KG1 (cell line): ENCODE measurements around the gene CEP41.
"Not testable (repeated sequence)": the region's sequence is repeated elsewhere in the genome, so short reads cannot be mapped to it uniquely, and the experiment has no call there.

ENCODE experiments used
- DNase-seq: peaks from one replicate; lab custom pipeline; 2025; lab: John Stamatoyannopoulos, UW

Gene CEP41

GRCh38 chr7:130461272-130461671 is 20.5 kb upstream of the CEP41 start:
- DNase-seq: no peak

DNA sequence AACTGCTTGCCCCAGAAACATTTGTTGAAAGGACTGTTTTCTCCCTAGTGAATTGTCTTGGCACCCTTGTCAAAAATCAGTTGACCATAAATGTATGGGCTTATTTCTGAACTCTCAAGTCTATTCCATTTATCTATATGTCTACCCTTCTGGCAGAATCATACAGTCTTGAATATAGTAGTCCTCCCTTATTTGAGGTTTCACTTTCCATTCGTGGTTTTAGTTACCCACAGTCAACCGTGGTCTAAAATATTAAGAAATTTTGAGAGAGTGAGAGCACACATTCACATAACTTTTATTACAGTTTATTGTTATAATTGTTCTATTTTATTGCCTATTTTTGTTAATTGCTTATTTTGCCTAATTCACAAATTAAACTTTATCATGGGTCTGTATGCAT is 17.4 kb upstream of the CEP41 start:
- no peak for DNase-seq

- no peak for DNase-seq
Observed at GRCh38 chr7:130454959-130455358, 14.1 kb upstream of the CEP41 start.

DNA sequence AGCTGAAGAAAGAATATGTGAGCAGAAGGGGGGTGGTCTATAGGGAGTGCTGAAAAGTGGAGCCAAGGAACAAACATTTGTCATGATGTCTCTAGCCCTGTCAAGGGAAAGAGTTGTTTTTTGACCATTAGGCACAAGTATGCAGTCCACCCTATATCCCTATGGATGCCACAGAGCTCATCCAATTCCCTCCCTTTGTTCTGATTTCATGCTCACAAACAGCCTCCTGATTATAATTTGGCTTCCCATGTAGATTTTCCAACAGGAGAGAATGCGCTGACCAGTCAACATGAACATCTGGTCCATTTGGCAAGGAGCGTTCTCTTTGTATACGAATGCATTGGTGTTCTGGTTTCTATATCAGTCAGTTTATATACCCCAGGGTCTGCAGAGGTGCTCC is 12.1 kb upstream of the CEP41 start:
- DNase-seq: no peak

DNA sequence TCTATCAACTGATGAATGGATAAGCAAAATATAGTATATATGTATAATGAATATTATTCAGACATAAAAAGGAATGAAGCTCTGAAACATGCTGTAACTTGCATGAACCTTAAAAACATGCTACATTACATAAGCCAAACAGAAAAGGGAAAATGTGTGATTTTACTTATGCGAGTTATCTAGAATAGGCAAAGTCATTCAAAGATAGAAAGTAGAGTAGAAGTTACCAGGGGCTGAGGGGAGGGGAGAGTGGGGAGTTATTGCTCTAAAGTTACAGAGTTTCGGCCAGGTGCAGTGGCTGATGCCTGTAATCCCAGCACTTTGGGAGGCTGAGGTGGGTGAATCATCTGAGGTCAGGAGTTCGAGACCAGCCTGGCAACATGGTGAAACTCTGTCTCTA is 10.5 kb upstream of the CEP41 start:
- not testable (repeated sequence) for DNase-seq

DNA sequence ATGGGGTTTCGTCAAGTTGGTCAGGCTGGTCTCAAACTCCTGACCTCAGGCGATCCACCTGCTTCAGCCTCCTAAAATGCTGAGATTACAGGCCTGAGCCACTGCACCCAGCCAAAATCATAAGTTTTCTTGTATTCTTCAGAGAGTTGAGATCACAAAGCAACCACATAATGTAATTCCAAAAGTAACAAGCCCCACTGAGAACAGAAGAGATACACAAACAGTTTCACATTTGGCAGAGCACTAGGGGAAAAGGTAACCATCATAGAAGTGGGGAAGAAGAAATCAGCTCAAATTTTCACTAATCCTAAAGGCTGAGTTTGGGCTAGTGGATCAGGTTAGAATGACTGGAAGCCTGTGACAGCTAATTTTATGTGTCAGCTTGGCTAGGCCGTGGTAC is 5.4 kb upstream of the CEP41 start:
- DNase-seq: no peak

- DNase-seq: no peak
Observed at GRCh38 chr7:130444751-130445407, 4.1 kb upstream of the CEP41 start.

- no peak for DNase-seq
Observed at GRCh38 chr7:130444234-130444633, 3.4 kb upstream of the CEP41 start.

GRCh38 chr7:130442601-130443000 is 1.8 kb upstream of the CEP41 start:
- DNase-seq: no peak

DNA sequence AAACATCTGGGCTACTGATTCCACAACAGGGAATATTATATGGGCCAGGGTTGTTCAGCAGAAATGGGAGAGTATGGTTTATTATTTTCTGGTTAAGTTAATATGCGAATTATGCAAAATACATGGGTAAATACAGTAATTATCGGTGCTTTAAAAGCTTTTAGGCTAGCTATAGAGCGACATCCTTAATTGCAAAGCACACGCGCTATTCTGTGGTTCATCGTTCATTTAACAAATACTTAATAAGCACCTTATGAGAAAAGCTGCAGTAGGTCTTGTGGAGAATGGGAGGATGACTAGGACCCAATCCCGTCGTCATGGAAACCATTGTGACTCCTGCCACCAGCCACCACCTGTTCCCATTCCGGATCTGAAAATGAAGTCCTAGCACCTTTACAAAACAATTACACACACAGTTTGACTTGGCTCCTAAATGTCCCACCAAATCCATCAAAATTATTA is 623 bp upstream of the CEP41 start:
- no peak for DNase-seq

GRCh38 chr7:130436253-130436652 is 4.6 kb downstream of the CEP41 start:
- no peak for DNase-seq

- no peak for DNase-seq
Observed at GRCh38 chr7:130435311-130435854, 5.4 kb downstream of the CEP41 start.

- no peak for DNase-seq
Observed at GRCh38 chr7:130433301-130433700, 7.5 kb downstream of the CEP41 start.

DNA sequence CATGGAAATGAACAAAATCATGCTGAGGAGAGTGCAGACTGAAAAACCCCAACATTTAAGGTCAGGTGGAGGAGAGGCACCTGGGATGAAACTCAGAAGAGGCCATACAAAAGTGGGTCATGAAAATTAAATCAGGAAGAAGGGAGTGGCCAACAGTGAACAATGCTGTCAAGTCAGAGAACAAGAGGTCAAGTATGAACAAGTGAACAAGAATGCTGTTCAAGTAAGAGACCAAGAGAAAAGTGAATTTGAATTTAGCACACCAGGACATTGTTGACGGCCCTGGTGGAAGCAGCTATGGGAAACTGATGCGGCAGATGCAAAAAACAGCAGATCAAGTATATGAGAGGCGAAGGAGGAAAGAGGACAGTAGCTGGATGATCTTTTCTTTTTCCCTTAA is 7.9 kb downstream of the CEP41 start:
- no peak for DNase-seq

DNA sequence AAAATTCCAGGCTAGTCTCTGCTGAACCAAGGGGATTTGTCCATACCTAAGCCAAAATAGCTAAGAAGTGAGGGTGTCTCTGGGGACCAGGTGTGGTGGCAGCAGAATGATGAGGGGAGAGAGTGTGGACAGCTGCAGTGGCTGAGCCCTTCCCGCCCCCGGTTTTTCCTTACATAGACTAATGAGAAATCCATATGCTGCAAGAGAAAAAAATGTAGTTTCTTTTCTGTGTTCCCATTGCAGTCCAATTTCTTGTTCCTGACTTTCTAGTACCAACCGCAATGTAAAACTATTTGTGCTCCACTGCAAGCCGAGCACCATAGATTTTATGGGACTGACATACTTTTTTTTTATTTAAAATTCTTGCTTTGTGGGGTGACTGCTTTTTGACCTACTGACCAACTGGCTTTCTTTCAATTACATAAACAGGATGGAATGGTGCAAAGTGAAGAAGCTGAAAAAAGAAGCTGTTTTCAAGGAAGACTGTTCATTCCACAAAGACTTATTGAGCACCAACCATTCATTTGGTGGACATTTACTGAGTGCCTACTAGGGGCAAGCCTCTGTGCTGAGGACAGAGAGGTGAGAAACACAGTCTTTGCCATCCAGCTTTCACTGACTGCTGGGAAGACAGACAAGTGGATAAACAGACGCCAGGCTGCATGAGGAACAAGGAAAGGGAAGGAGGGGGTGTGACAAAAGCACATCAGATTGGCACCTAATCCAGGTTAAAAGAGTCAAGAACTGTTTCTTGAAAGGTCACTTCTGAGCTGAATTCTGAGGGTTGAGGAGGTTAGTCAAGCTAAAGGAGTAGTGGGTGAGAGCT is 9.8 kb downstream of the CEP41 start:
- no peak for DNase-seq

GRCh38 chr7:130430115-130430514 is 10.7 kb downstream of the CEP41 start:
- no peak for DNase-seq

DNA sequence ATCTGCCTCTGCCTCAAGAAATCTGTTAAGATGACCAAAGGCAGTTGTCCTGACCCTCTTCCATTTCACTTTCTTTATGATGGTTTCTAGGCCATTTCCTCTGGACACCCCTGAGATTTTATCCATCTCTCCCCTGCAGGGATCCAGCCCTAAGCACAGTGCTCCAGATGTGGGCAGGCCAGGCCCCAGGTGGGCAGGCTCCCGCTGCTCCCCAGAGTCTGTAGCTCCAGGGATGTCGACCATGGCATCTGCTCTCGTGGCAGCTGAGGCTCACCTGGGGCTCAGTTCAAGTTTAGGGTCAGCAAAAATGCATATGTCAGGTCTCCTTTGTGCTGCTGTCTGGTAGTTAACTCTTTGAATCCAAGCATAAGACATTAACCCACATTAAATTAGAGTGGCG is 11.8 kb downstream of the CEP41 start:
- DNase-seq: no peak

DNA sequence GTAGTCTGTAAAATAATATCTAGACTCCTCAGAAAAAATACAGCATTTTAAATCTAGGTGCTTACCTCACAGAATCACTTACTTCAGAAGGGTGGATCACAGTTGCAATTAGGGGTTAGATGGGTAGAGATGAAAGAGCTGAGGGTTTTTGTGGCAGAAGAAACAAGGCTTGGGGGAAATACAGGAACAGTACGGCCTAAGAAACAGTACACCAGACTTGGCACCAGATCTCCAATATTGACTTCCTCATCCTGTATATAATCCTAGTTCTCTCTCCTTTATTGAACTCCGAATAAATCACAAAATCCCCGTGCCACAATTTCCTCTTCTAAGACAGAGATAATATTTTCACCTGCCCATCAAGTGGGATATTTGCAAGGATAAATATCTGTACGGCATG is 14.3 kb downstream of the CEP41 start:
- no peak for DNase-seq

- DNase-seq: no peak
Observed at GRCh38 chr7:130425796-130426195, 15.0 kb downstream of the CEP41 start.

- no peak for DNase-seq
Observed at GRCh38 chr7:130423501-130424037, 17.2 kb downstream of the CEP41 start.

GRCh38 chr7:130421684-130422083 is 19.1 kb downstream of the CEP41 start:
- no peak for DNase-seq

DNA sequence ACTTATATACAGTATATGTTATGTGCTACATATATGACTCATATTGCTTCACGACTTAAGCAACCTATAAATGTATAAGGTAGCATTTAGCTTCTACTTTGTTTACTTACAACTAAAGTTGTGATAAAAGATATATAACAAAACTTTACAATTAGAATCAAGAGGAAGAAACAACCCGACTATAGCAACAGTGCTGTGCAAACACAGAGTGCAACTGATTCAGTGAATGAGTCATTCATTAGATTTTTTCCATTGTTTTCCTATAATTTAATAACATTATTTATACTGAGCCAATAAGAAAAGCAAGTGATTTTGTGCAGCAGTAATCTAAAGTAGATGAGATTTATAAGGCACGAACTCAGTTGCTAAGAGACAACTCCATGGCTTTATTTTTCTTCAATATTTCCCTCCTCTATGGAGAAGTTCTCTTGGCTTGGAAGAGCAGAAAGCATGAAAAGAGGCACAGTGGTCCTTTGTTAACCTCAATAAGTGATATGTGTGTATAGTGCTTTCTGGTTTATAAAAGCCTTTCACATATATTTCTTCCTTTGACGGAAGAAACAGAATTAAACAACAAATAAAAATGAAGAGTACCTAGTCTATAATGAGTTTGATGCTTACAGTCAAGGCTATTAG is 19.8 kb downstream of the CEP41 start:
- no peak for DNase-seq

DNA sequence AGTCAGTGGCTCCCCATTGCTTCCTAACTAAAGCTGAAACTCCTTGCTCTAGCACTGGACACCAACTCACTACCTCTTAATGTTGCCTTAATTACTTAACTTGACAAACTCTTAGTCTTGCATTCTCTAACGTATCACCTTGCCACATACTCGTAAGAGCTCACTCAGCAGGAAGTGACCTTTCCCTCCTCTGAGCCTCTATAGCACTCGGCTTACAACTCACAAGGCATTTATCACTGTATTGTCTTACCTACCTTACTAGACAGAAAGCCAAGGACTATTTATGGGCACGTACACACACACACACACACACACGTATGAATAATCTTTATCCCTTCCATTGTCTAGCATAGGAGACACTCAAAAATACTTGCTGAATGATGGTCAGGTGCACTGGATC is 21.2 kb downstream of the CEP41 start:
- no peak for DNase-seq
